CD8-positive, alpha-beta memory T cell (primary cell): ENCODE measurements around the gene MS4A18. TPM values are rescaled to one million over a fixed set of nuclear protein-coding genes. Genes with fewer than 3 reads are reported as not detected.

Experiments used
- polyA plus RNA-seq: library from polyadenylated mRNA; unstranded; fragments of 300-500 nt; fragmentation: Illumina TruSeq; gene quantifications from one replicate; pipeline ENCODE4 v1.2.3, GENCODE V29; 2021
- total RNA-seq, 2 experiments: library from RNA; stranded (reverse); gene quantifications; one replicate each; pipeline ENCODE4 v1.2.3, GENCODE V29; 2021

Gene MS4A18
- total and polyA plus RNA-seq, 3 experiments from 2014 or later = not detected

Other genes with a start within 250 kb of the MS4A18 start
- gene MS4A12, start 231.9 kb upstream of the MS4A18 start, total RNA-seq = not detected
- not detected for gene MS4A12, start 231.9 kb upstream of the MS4A18 start, polyA plus RNA-seq
- gene MS4A13, start 209.3 kb upstream of the MS4A18 start, total RNA-seq = not detected
- gene MS4A13, start 209.3 kb upstream of the MS4A18 start, polyA plus RNA-seq = not detected
- gene MS4A8, start 25.1 kb upstream of the MS4A18 start, total RNA-seq = not detected
- gene MS4A8, start 25.1 kb upstream of the MS4A18 start, polyA plus RNA-seq = not detected
- not detected for gene MS4A15, start 32.1 kb downstream of the MS4A18 start, total RNA-seq
- gene MS4A15, start 32.1 kb downstream of the MS4A18 start, polyA plus RNA-seq = not detected
- not detected for gene MS4A10, start 60.6 kb downstream of the MS4A18 start, total RNA-seq
- not detected for gene MS4A10, start 60.6 kb downstream of the MS4A18 start, polyA plus RNA-seq
- gene CCDC86, start 117.4 kb downstream of the MS4A18 start, total RNA-seq = 100 to 1,000 TPM; 122 to 124 TPM
- 21.8 TPM for gene CCDC86, start 117.4 kb downstream of the MS4A18 start, polyA plus RNA-seq
- under 1 TPM; 0.28 to 0.42 TPM for gene PTGDR2, start 131.2 kb downstream of the MS4A18 start, total RNA-seq
- gene PTGDR2, start 131.2 kb downstream of the MS4A18 start, polyA plus RNA-seq = 2.2 TPM
- not detected for gene ZP1, start 142.8 kb downstream of the MS4A18 start, total RNA-seq
- gene ZP1, start 142.8 kb downstream of the MS4A18 start, polyA plus RNA-seq = 0.22 TPM
- 100 to 1,000 TPM; 201 to 204 TPM for gene PRPF19, start 181.9 kb downstream of the MS4A18 start, total RNA-seq
- gene PRPF19, start 181.9 kb downstream of the MS4A18 start, polyA plus RNA-seq = 19.0 TPM
- gene TMEM109, start 189.4 kb downstream of the MS4A18 start, total RNA-seq = 100 to 1,000 TPM; 144 to 147 TPM
- gene TMEM109, start 189.4 kb downstream of the MS4A18 start, polyA plus RNA-seq = 396 TPM
- under 1 TPM; 0.68 to 0.73 TPM for gene TMEM132A, start 199.7 kb downstream of the MS4A18 start, total RNA-seq
- not detected for gene TMEM132A, start 199.7 kb downstream of the MS4A18 start, polyA plus RNA-seq
- 1 to 10 TPM; 1.2 to 1.5 TPM for gene SLC15A3, start 227.5 kb downstream of the MS4A18 start, total RNA-seq
- not detected for gene SLC15A3, start 227.5 kb downstream of the MS4A18 start, polyA plus RNA-seq
- gene CD6, start 247.0 kb downstream of the MS4A18 start, total RNA-seq = 100 to 1,000 TPM; 229 to 233 TPM
- gene CD6, start 247.0 kb downstream of the MS4A18 start, polyA plus RNA-seq = 156 TPM